Activated CD8-positive, alpha-beta memory T cell treated with anti-CD3 and anti-CD28 coated beads, Interleukin-2, amount 50 U/mL, for 24 hours (primary cell): ENCODE data around the gene DAP3.
A peak's percentile ranks its signal among the peaks of the same experiment; 100 is the strongest.
"Not testable (repeated sequence)": the region's sequence is repeated elsewhere in the genome, so short reads cannot be mapped to it uniquely, and the experiment has no call there.

ENCODE experiments used
- DNase-seq: peaks from one replicate; pipeline ENCODE4 v3.0.0-alpha.2; 2020; ENCODE audit errors: extremely low read depth

The DAP3 gene

DNA sequence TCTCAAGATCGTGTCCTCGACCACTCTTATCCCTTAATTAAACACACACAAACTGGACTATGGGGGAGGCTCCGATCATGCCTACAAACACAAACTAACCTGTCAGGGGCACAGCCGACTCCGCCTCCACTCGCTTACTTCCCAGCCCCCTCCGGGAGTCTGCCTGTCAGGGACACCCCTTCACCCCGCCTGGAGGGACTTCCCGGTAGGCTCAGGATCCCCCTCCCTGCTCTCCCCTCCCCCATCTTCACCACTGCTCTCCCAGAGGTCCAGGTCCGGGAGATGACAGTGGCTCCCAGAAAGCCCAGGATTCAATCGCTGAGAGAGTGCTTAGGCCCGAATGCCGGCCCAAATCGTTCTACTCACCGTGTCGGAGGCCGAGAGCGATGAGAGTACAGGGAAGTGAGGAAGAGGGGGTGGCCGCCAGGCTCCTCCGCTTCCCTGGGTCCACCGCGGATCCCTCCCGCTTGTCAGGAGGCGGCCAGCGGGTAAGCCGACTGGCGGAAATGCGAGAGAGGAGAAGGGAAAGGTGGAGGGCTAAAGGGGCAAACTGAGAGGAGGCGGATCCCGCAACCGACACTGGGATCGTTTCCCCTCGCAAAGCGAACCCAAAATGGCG is 1.1 kb upstream of the DAP3 start:
- not testable (repeated sequence) for DNase-seq

DNA sequence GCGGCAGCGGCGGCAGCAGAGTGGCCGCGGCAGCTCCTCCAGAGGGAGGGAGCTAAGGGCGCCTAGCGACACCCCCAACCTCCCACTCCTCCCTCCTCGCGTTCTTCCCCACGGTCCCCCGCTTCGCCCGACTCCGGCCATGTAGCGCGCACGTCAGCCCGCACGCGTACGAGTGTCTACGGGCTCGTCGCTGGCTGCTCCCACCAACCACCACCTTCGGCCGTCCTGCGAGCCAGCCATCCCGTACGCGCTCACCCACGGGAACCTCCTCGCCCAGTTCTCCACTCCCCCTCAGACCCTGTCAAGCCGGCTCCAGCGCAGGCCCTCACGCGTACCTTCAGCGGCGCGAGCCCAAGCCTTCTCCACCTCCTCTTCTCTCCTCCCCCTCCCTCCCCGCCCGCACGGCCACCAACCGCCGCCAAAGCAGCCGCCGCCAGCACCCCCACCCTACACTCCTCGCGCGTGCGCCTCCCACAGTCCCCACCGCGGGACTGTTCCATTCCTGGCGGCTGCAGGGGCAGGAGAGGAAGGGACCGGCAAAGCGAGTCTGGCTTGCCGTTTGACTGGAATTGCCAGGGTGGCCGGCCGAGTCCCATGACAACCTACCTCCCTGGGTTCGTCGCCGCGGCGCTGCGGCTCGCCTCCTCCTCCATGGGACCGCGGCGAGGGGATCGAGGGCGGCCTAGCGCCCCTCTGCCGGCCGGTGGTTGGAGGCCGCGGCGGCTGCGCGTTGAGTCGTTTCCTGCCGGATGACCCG is 389 bp upstream of the DAP3 start, which contains the start of gene YY1AP1:
Gene YY1AP1, minus strand, starts transcription at position 451 of the 757 bp plus-strand sequence. CDS start 8,338 bp downstream, outside the sequence.
- peak; percentile 72 for DNase-seq

DNA sequence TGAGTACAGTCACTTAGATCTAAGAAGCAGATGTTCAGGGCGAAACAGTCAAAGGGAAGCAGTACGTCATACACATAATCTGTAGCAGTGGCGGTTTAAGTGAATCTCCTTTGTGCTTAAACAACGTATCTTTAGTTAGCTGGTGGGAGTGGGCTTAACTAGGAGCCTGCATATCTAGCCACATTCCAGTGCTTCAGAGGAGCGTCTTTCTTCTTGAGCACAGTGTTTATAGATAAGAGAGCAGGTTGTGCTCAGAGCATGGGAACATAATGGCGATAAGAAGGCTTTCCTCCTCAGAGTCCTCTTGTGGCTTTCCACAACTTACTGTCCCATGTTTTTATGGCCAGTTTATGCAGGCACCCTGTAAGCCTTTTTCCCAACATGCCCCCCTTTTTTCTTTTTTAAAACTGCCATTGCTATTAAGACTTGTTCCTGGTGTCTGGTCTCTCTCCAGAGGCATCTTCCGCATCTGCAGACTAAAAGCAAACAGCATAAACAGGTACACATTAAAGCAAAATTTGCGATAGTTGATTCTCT is 3.2 kb downstream of the DAP3 start:
- no peak for DNase-seq

DNA sequence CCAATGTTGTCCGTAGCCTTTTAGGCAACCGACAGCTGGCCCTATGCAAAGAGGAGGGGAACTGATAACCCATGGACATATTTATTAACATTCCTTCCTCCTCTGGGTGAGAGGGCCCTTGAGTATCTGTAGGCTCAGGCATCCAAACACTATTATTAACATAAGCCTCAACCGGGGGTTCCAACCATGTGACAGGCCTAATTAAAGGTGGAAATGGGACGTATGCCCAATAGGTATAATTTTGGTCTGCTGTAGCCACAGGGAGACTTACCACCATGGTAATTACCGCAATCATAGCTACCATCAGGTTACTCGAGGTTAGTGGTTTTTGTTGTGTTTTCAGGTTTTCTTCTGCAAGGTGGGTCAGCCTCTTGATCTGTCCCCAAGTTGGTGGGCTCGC is 5.3 kb downstream of the DAP3 start:
- no peak for DNase-seq

DNA sequence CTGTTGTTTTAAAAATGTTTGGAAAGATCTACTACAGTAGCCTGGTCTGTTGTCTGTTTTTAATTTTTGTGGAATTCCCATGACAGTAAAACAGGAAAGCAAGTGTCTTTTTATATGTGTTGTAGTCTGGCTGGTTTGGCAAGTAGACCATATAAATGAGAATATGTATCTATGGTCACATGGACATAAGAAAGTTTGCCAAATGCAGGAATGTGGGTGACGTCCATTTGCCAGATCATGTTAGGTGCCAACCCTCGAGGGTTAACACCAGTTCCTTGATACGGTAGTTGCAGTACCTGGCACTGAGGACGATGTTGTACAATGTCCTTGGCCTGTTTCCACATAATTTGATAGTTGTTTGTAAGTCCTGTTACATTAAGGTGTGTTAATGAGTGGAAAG is 6.2 kb downstream of the DAP3 start:
- no peak for DNase-seq

DNA sequence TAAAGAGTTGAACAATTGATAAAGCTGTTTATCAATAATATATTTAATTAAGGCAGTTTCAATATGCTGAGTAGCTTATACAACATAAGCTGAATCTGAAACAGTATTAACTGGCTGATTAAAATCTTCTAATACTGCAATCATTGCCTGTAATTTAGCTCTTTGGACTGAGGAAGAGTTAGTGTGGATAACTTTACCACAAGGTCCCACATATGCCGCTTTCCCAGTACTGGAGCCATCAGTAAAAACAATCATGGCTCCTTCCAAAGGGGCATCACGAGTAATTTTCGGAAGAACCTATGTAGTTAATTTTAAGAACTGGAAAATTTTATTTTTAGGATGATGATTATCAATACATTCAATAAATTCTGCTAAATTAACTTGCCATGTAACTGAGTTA is 6.7 kb downstream of the DAP3 start:
- DNase-seq, result no peak

DNA sequence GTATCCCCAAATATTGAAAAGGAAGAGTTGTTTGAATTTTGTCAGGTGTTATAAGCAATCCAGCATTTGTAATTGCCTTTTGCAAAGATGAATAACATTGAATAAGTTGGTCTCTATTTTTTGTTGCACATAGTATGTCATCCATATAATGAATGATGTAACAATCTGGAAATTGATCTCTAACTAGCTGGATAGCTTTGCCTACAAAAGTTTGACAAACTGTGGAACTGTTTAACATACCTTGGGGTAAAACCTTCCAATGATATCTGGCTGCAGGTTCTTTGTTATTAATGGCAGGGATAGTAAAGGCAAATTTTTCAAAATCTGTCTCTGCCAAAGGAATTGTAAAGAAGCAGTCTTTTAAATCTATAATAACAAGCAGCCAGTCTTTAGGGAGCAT is 7.6 kb downstream of the DAP3 start:
- no peak for DNase-seq

DNA sequence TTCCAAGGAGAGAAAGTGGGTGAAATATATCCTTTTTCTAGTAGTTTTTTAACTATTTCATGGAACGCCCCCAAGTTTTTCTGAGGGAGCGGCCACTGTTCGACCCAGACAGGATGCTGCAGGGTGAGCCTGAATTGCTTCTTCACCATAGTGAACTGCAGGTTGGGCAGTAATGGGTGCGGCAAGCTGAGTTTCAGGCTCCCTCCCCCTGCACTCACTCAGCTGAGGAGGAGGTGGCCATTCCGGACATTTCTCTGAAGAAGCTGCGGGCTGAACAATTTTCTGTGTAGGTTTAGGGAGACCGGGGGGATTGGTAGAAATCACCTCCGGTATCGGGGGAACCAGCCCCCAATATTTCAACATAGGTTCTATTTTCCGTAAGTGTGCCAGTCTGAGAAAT is 8.2 kb downstream of the DAP3 start:
- no peak for DNase-seq

DNA sequence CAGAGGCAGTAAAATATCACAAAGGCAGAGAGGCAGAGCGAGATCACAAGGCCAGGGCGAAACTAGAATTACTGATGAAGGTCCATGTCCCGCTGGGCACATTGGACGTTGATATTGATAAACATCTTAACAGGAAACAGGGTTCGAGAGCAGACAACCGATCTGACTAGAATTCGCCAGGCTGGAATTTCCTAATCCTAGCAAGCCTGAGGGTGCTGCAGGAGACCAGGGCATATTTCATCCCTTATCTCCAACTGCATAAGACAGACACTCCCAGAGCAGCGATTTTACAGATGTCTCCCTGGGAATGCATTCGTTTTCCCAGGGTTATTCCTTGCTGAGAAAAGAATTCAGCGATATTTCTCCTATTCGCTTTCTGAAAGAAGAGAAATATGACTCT is 8.7 kb downstream of the DAP3 start:
- DNase-seq, result not testable (repeated sequence)

DNA sequence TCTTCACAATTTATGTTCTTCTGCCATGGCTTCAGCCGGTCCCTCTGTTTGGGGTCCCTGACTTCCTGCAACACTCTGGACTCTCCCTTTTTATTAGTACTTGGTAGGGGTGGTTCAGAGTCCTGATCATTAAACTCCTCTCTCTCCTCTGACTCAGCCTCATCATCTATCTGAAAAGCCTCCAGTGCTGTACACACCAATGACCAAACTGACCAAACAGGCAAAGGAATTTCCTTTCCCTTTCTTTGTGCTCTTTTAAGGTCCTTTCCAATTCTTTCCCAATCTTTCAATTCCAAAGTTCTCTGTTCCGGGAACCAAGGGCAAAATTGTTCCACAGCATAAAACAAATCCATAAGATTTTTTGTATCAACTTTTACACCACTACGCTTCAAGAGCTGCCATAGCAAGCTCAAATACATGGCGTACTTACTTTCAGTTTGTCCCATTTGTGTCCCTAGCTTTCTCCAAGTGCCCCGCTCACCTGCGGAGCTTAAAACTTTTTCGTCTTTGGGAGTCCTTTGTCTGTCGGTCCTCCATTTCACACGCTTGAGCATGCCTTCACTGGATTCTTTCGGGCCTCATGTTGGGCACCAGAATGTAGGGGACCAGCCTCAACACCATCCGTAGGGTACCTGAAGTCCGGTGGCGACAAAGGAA is 9.6 kb downstream of the DAP3 start:
- no peak for DNase-seq

DNA sequence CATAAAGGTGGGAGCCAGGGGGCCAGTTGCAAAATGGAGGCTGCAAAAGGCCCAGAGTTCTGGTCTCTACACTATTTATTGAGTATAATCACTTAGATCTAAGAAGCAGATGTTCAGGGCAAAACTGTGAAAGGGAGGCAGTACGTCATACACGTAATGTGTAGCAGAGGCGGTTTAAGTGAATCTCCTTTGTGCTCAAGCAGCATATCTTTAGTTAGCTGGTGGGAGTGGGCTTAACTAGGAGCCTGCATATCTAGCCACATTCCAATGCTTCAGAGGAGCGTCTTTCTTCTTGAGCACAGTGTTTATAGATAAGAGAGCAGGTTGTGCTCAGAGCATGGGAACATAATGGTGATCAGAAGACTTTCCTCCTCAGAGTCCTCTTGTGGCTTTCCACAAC is 10.2 kb downstream of the DAP3 start:
- DNase-seq, result not testable (repeated sequence)

DNA sequence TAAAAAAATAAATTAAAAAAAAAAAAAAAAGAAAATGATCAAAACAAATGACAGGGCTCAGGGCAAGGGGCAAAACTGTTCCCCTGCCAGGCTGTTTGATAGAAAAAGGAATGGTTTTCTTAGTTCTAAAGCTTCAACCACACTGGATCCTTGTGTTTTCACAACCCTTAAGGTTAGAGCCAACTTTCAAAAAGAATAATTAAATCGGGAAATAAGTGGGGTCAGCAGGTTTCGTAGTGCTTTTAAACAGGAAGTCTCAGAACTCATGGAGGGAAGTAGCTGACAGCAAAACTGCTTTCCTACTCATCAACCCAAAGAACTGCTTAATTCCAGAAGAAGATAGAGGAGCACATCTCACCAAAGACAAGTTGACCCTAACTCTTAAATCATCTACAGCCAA is 12.8 kb downstream of the DAP3 start:
- DNase-seq, result not testable (repeated sequence)

DNA sequence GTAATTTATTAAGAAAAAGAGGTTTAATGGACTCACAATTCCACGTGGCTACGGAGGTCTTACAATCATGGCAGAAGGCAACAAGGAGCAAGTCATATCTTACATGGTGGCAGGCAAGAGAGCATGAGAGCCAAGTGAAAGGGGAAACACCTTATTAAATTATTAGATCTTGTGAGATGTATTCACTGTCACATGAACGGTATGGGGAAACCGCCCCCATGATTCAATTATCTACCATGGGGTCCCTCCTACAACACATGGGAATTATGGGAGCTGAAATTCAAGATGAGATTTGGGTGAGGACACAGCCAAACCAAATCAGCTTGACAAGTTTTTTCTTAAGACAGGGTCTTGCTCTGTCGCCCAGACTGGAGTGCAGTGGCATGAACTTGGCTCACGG is 14.3 kb downstream of the DAP3 start:
- no peak for DNase-seq

DNA sequence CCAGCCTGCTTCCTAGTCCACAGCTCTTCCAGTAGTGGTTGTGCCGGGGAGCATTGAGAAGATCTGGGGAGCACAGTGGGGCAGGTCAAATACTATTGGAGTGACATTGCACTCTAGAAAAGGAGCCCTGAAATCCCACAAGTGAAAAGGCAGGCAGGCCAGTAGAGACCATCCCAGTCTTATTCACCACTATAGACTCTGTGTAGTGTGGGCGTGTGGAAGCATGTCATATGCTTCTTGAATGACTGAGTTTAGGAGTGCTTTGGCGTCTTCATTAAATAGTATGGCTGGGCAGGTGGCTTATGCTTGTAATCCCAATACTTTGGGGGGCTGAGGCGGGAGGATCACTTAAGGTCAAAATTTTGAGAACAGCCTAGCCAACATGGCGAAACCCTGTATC is 15.5 kb downstream of the DAP3 start:
- not testable (repeated sequence) for DNase-seq

DNA sequence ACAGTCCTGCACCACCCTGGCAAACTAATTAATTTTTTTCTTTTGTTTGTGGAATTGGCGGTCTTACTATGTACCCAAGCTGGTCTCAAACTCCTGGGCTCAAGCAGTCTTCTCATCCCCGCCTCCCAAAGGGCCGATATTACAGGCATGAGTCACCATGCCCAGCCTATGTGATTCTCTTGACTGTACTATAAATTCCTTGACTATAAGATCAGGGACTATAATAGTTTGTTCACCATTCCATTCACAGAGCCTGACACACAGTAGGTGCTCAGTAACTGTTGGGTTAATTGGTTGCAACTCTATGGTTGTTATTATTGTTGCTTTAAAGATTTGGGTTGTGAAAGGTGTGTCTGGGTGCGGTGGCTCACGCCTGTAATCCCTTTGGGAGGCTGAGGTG is 17.2 kb downstream of the DAP3 start:
- no peak for DNase-seq

DNA sequence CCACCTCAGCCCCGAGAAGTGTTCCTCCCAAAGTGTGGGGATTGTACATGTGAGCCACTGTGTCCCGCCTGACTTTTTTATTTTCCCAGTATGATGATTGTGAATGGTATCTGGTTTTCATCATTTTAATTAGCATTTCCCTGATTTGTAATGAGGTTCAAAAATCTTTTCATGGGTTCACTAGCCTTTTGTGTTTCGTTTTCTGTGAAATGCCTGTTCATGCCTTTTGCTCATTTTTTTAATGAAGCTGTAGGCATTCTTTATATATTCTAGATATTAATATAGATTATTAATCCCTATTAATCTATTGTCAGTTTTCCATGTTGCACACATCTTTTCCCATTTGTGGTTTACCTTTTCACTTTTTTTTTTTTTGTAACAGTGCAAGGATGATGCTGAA is 20.5 kb downstream of the DAP3 start:
- DNase-seq, result no peak

DNA sequence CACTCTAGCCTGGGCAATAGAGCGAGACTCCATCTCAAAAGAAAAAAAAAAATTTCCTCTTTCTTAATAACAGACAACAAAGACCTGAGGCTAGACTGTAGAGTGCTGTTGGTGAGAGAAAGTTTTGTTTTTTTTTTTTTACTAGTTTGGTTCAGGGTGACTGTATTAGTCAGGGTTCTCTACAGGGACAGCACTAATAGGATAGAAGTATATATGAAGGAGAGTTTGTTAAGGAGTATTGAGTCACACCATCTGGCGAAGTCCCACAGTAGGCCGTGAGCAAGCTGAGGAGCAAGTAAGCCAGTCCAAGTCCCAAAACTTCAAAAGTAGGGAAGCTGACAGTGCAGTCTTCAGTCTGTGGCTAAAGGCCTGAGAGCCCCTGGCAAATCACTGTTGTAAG is 22.6 kb downstream of the DAP3 start:
- DNase-seq, result not testable (repeated sequence)

DNA sequence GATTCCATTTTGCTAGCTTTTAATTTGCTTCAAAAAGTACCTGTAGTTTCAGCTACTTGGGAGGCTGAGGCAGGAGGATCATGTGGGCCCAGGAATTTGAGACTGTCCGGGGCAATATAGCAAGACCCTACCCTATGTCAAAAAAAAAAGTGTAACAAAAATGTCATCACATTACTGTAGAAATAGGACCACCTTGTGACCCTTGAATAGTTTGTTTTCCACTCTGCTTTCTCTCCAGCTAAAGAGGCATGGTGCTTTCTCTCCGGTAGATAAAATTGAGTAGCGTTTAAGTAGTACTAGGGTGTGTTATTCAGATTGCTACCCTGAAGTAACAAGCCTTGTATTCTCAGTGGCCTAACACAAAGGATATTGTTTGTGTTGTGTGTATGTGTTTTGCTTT is 23.7 kb downstream of the DAP3 start:
- DNase-seq, result not testable (repeated sequence)

DNA sequence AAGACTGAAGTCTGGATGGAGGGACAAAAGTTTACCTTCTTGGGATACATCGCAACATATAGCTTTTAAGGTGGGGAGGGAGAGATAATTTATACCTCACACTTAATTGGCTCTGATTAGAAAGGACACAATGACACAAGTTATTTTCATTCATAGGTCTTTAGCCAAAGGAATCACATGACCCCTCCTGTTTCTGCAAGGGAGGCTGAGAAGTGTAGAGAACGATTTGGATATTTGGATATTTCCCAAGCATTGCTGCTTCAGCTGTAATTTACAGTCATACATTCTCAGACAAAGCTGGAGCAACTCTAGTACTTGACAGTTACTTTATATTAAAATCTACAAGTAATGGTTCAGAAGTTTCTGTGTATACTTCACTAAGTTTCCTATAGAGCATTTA is 24.2 kb downstream of the DAP3 start:
- no peak for DNase-seq

DNA sequence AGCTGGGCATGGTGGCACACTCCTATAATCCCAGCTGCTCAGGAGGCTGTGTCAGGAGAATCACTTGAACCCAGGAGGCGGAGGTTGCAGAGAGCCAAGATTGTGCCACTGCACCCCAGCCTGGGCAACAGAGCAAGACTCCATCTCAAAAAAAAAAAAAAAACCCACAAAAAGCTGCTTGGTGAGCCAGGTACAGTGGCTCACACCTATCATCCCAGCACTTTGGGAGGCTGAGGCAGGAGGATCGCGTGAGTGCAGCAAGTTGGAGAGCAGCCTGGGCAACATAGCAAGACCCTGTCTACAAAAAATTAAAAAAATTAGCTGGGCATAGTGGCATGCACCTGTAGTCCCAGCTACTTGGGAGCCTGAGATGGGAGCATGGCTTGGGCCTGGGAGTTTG is 26.2 kb downstream of the DAP3 start:
- not testable (repeated sequence) for DNase-seq

DNA sequence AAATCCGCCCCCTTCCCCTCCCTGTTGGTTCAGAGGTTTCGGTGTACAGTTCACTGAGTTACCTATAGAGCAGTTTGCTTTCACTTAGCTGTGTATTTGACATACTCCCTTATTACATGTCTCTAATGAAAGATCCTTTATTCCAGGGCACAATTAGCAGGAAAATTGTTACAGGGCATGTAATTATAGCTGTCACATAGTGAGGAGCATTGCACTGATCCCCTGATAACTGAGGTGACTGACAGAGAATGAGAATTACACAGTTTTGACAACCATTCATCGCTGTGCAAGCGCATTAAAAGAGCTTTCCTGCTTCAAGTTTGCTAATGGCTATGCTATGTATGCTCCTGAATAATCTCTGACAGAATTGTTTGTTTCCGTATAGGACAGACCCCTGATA is 26.9 kb downstream of the DAP3 start:
- no peak for DNase-seq

DNA sequence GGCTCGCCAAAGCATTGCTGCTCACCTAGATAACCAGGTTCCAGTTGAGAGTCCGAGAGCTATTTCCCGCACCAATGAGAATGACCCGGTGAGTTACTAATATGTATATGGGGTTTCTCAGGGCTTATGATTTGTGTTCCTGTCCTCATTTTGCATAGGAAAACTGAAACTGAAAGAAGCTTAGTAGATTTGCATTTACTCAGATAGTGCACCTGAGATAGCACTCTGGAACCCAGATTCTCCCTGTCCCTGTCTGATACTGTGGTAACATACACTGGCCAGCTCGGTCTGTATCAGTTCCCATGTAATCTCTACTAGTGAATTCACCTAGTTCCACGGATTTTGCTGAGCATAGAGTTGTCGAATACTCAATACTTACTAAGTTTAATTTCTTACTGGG is 28.1 kb downstream of the DAP3 start:
- no peak for DNase-seq
